ENCODE measurements around the gene ALDH1A3.

GRCh38 chr15:100893261-100893963 is 13.8 kb downstream of the ALDH1A3 start:
- TF ChIP-seq CTCF (IDR thresholded peaks at IDR 0.05; ENCODE audit: low read depth, low read length) (no peak), POLR2A (IDR thresholded peaks at IDR 0.05; ENCODE audit: extremely low read depth, insufficient read length) (no peak), MYC (IDR thresholded peaks at IDR 0.05; ENCODE audit: low read depth, low read length) (no peak)
- TF ChIP-seq, protein P1, sequence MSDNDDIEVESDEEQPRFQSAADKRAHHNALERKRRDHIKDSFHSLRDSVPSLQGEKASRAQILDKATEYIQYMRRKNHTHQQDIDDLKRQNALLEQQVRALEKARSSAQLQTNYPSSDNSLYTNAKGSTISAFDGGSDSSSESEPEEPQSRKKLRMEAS (IDR thresholded peaks at IDR 0.05; ENCODE audit: low read depth, low read length), result no peak
